SK-N-MC (cell line): ENCODE results near the gene C4BPB.
"Not testable (repeated sequence)": the region's sequence is repeated elsewhere in the genome, so short reads cannot be mapped to it uniquely, and the experiment has no call there.

Experiments used
- DNase-seq: peaks from one replicate; pipeline ENCODE4 v3.0.0-alpha.2; 2011; ENCODE audit warnings: low read depth, low spot score
- H3K27ac ChIP-seq: fragments of 200-600 bp; sonication (generic); 2 replicates; pipeline ENCODE4 v1.5.1; 2016; ENCODE audit warnings: mixed run types
- H3K36me3 ChIP-seq: fragments of 200-600 bp; sonication (generic); 2 replicates; pipeline ENCODE4 v1.6.1; 2017; ENCODE audit warnings: antibody characterized with exemption, low read length, mixed read lengths; ENCODE audit not compliant: insufficient read depth
- H3K4me3 ChIP-seq: fragments of 200-600 bp; sonication (generic); 2 replicates; pipeline ENCODE4 v1.5.1; 2016
- H3K9ac ChIP-seq: fragments of 200-600 bp; sonication (generic); 2 replicates; pipeline ENCODE4 v1.8.0; 2017; ENCODE audit warnings: mixed run types, mixed read lengths; ENCODE audit not compliant: insufficient read length
- H3K9me3 ChIP-seq: fragments of 200-600 bp; sonication (generic); 2 replicates; pipeline ENCODE4 v1.6.1; 2017; ENCODE audit warnings: low read depth, mild to moderate bottlenecking, antibody characterized with exemption, low read length, moderate library complexity, mixed read lengths
- EZH2 ChIP-seq: fragments of 200-600 bp; sonication (generic); IDR thresholded peaks from one replicate; pipeline ENCODE4 v1.6.1; 2017; ENCODE audit warnings: antibody characterized with exemption
- FOXP2 ChIP-seq: optimal IDR thresholded peaks from 2 replicates; pipeline ENCODE3; 2011; ENCODE audit warnings: mild to moderate bottlenecking, moderate library complexity; ENCODE audit not compliant: insufficient read depth; ENCODE audit errors: extremely low read length, control extremely low read depth
- POLR2AphosphoS5 ChIP-seq: IDR thresholded peaks from 2 replicates; pipeline ENCODE4 v1.6.1; 2012; ENCODE audit warnings: mild to moderate bottlenecking, low read depth, low read length, borderline replicate concordance

The C4BPB gene, protein sequence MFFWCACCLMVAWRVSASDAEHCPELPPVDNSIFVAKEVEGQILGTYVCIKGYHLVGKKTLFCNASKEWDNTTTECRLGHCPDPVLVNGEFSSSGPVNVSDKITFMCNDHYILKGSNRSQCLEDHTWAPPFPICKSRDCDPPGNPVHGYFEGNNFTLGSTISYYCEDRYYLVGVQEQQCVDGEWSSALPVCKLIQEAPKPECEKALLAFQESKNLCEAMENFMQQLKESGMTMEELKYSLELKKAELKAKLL

DNA sequence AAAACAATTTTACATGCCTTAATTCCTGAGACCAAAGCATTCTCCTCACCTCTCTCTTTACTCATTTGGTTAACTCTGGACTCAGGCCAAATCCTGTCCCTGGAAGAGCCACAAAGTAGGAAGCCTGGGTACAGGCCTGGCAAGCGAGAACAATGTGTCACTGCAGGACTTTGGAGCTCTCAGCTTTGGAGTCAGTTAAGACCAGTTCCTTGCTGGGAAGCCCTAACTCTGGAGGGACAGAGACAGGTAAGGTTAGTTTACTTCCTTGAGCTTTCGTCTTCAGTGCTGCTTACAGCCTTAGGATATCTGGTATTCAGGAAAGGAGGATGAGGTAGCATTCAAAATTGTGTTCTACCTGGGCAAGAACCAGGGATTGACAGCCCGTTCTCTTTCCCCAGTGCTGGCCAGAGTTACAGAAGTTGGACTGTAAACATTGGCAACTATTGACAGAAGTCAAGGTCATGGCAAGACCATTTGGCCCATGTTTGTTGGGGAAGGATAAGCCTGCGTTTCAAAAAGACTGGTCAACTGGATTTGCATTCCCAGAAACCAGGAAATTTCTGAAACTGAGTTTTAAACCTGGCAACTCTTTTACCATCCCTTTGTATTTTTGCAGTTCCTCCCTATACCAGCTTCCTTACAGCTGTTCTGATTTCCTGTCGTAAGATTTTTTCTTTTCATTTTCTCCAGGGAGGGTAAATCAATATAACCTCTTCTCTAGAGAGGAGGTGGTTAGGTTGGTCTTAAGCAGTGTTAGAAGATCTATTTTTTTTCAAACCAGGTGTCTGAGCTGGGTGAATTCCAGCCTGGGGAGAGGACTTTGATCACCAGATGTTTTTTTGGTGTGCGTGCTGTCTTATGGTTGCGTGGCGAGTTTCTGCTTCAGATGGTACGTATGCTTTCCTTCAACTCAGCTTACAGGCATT, at the start of gene C4BPB:
TSS of gene C4BPB (plus strand) at position 160 of the 926 bp plus-strand sequence. CDS start at position 832, 672 bp downstream.
- Histone ChIP-seq H3K9ac (no peak within 1 kb of the TSS), H3K4me3 (no peak within 1 kb of the TSS), H3K27ac (no peak within 1 kb of the TSS), H3K36me3 (no peaks in the 10 kb centered on the region), H3K9me3 (no peaks in the 10 kb centered on the region)
- TF ChIP-seq EZH2 (no peak), FOXP2 (no peak), POLR2AphosphoS5 (no peak)
- DNase-seq, result no peak

DNA sequence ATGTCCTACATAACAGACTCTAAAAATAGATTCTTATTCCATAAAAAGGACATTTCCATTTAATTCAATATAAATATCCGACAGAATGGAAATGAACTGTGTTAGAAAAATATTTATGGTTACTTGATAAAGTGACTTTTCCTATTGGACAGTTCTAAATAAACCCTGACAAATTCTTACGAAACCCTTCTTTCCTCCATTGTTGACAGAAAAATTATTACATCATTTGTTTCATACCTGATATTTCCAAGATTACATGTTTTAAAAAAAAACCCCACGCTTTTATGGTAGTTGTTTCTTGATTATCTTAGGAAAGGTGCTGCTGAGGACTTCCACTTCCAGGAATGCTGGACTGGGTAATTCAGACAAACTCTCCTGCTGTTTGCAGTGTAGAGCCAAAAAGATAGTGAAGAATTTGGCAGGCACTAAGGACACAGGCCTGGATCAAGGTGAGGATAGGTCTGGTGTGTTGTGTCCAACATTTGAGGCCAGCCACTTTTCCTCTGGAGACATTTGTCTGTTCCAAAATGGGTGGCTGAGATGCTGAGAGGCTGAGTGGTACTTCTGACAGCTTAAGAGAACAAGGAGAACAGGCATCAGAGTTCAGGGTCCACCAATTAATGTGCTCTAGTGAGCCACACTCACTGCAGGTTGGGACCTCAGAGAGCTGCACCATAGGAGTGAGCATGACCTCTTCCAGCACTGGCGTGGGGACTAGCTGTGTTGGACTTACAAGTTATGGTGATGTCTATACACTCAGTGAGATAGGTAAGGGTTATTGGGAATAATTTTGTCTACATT, 49.1 kb upstream of the C4BPB start:
- H3K36me3 ChIP-seq, result no peaks in the 10 kb centered on the region
- no peak overlapping the region for H3K4me3 ChIP-seq
- H3K27ac ChIP-seq, result no peak overlapping the region
- DNase-seq, result no peak
- no peak for TF ChIP-seq FOXP2
- no peak overlapping the region for H3K9ac ChIP-seq
- H3K9me3 ChIP-seq, result no peaks in the 10 kb centered on the region

DNA sequence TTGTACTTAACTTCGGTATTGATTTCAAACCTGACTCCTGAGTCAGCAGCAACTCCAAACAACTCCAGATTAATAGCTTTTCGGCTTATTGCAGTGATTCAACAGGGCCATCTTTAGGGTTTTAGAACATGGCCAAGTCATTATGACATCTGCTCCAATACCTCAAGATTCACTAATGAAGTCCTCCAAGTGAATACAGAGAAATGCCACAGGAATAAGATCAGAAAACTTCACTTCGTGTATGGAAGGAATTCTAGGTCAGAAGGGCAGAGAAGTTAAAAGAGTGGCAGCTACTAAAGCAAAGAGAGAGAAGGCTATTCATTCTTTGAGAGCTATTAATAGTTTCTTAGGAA, 48.5 kb upstream of the C4BPB start:
- no peaks in the 10 kb centered on the region for H3K9me3 ChIP-seq
- H3K36me3 ChIP-seq, result no peaks in the 10 kb centered on the region
- H3K4me3 ChIP-seq, result no peak overlapping the region
- no peak overlapping the region for H3K9ac ChIP-seq
- TF ChIP-seq POLR2AphosphoS5 (no peak), FOXP2 (no peak), EZH2 (no peak)
- H3K27ac ChIP-seq, result 0 out of 2 replicates have a peak overlapping the region, but pooled peaks have one; percentile 28
- no peak for DNase-seq

DNA sequence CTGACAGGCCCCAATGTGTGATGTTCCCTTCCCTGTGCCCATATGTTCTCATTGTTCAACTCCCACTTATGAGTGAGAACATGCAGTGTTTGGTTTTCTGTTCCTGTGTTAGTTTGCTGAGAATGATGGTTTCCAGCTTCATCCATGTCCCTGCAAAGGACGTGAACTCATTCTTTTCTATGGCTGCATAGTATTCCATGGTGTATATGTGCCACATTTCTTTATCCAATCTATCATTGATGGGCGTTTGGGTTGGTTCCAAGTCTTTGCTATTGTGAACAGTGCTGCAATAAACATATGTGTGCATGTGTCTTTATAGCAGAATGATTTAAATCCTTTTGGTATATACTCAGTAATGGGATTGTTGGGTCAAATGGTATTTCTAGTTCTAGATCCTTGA, 47.3 kb upstream of the C4BPB start:
- H3K9ac ChIP-seq, H3K9me3 ChIP-seq, DNase-seq, H3K36me3 ChIP-seq, H3K4me3 ChIP-seq, H3K27ac ChIP-seq: not testable (repeated sequence)

DNA sequence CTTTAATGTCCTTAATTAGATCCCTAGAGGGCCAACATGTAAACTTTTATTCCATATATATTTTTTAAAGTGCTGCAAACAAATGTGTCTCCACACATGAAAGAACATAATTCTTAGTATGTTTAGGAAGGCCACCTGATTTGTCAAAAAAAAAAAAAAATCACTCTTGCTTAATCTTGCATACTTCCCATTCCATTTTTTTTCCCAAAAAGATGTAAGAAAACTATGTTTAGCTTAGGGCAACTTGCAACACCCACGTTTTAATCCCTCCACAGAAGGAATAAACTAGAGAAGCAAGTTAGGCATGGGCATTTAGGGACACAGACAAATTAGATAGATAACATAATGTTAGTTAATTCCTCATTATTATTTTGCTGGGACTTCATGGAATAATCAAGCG, 43.2 kb upstream of the C4BPB start:
- H3K36me3 ChIP-seq, result peaks cover 36% of the 10 kb centered on the region
- no peak overlapping the region for H3K27ac ChIP-seq
- DNase-seq, result no peak
- no peak overlapping the region for H3K9ac ChIP-seq
- no peaks in the 10 kb centered on the region for H3K9me3 ChIP-seq
- no peak overlapping the region for H3K4me3 ChIP-seq
- no peak for TF ChIP-seq FOXP2
- TF ChIP-seq EZH2, result no peak
- no peak for TF ChIP-seq POLR2AphosphoS5

DNA sequence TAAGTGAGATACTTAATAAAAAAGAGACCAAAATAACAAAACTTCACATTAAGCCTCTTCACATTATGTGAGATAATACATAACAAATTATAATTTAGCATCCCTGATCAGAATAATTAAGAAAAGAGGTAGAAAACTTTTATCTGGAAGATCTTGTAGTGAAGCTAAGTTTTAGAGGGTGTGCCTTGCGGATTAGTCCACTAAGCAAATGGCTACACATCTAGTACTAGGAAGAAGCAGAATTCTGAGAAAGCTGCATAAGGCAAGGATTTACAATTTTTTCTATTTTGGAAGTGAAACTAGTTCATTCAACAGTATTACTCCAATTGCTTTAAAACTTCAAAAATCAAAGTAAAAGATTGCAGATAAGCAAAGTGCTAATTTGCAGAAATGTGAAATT, 41.2 kb upstream of the C4BPB start:
- no peak for TF ChIP-seq POLR2AphosphoS5
- no peak for TF ChIP-seq EZH2
- TF ChIP-seq FOXP2, result no peak
- Histone ChIP-seq H3K27ac (no peak overlapping the region), H3K4me3 (no peak overlapping the region), H3K36me3 (peaks cover 36% of the 10 kb centered on the region), H3K9ac (peak overlapping the region; percentile 18), H3K9me3 (no peaks in the 10 kb centered on the region)
- DNase-seq, result no peak

DNA sequence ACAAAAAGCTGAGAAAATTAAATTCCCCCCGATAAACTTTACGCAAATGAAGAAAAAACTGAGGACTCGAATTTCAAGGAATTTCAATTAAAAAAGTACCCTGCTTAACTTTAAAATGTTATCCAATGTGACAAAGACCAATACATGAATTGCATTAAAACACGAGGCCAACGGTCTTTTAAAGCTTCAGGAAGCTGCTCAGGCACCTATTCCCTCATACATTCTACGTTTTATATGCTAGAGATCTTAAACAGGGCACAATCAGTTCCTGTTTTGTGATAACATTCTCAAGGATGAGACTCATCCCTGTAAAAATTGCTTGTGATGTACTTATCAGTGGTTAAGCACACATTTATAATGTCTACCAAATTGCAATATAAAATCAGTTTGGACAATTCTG, 40.6 kb upstream of the C4BPB start:
- Histone ChIP-seq H3K9ac (no peak overlapping the region), H3K9me3 (no peaks in the 10 kb centered on the region), H3K27ac (no peak overlapping the region), H3K4me3 (no peak overlapping the region), H3K36me3 (peaks cover 36% of the 10 kb centered on the region)
- TF ChIP-seq POLR2AphosphoS5, result no peak
- no peak for TF ChIP-seq FOXP2
- TF ChIP-seq EZH2, result no peak
- no peak for DNase-seq

DNA sequence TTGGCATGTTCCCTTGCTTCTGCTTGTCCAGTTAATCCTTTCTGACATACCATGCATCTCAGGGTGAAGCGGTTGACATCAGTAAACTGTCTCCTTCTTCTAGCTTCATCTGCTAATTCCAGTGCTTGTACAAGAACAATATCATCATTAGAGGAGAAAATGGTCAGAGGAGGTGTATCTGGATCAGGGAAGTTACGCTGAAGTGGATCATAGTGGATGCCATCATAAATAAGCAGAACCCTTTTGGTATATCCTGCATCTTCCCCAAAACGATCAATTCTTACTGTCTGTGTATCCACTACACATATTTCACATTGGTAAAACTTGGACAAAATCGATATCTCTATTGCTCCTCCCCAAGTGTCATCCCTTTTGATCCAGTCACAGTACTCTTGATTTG, 39.6 kb upstream of the C4BPB start:
- Histone ChIP-seq H3K36me3 (peaks cover 36% of the 10 kb centered on the region), H3K27ac (no peak overlapping the region), H3K9ac (peak overlapping the region; percentile 91), H3K4me3 (no peak overlapping the region), H3K9me3 (no peaks in the 10 kb centered on the region)
- DNase-seq, result no peak
- TF ChIP-seq FOXP2, result no peak
- no peak for TF ChIP-seq POLR2AphosphoS5
- TF ChIP-seq EZH2, result no peak

DNA sequence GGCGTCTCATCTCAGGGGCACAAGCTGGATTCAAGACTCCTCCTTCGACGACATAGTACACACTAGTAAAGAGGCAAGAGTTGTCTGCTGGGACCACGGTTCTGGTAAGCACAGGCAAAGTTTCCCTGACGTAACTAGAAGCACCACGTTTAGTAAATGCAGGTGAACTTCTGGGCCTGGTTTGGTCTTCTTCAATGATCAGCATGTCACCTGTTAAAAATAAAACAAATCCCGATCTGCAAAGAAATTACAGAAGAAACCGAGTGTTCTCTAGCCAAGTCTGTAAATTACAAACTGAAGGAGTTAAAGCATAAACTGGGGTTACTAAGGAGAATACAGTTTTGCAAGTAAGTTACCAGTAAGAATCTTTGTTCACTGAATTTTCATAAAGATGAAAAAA, 39.1 kb upstream of the C4BPB start:
- no peak for DNase-seq
- peak overlapping the region; percentile 91 for H3K9ac ChIP-seq
- no peaks in the 10 kb centered on the region for H3K9me3 ChIP-seq
- no peak for TF ChIP-seq FOXP2
- H3K27ac ChIP-seq, result no peak overlapping the region
- H3K36me3 ChIP-seq, result peaks cover 36% of the 10 kb centered on the region
- H3K4me3 ChIP-seq, result peak overlapping the region; percentile 91
